ENCODE measurements around the gene LCN6.

Gene LCN6

GRCh38 chr9:136703276-136703860, 45.0 kb downstream of the LCN6 start:
- TF ChIP-seq CTCF (conservative IDR thresholded peaks at IDR 0.05; ENCODE audit: low read length) = no peak
- no peak for DNase-seq (ENCODE audit: low read depth)
- no peak overlapping the region for H3K4me3 ChIP-seq (ENCODE audit: low read length)

- no peak for DNase-seq (ENCODE audit: low read depth)
- H3K4me3 ChIP-seq (ENCODE audit: low read length) = no peak overlapping the region
- no peak for TF ChIP-seq CTCF (conservative IDR thresholded peaks at IDR 0.05; ENCODE audit: low read length)
Measured at GRCh38 chr9:136701668-136702053, 46.7 kb downstream of the LCN6 start.

- DNase-seq (ENCODE audit: low read depth) = no peak
- H3K4me3 ChIP-seq (ENCODE audit: low read length) = no peak overlapping the region
- TF ChIP-seq CTCF (conservative IDR thresholded peaks at IDR 0.05; ENCODE audit: low read length) = no peak
Measured at GRCh38 chr9:136700959-136701667, 47.2 kb downstream of the LCN6 start.

GRCh38 chr9:136700304-136700703, 48.0 kb downstream of the LCN6 start:
- no peak for TF ChIP-seq CTCF (conservative IDR thresholded peaks at IDR 0.05; ENCODE audit: low read length)
- DNase-seq (ENCODE audit: low read depth) = peak; percentile 66
- H3K4me3 ChIP-seq (ENCODE audit: low read length) = no peak overlapping the region

- no peak for TF ChIP-seq CTCF (conservative IDR thresholded peaks at IDR 0.05; ENCODE audit: low read length)
- DNase-seq (ENCODE audit: low read depth) = no peak
- no peak overlapping the region for H3K4me3 ChIP-seq (ENCODE audit: low read length)
Measured at GRCh38 chr9:136698635-136699246, 49.6 kb downstream of the LCN6 start.

GRCh38 chr9:136697821-136698526, 50.4 kb downstream of the LCN6 start:
- no peak overlapping the region for H3K4me3 ChIP-seq (ENCODE audit: low read length)
- DNase-seq (ENCODE audit: low read depth) = no peak
- TF ChIP-seq CTCF (conservative IDR thresholded peaks at IDR 0.05; ENCODE audit: low read length) = no peak

Measured in AG10803 (cell line).